ENCODE measurements around the gene FNDC11. TPM values are rescaled to one million over a fixed set of nuclear protein-coding genes. Genes with fewer than 3 reads are reported as not detected.

Gene FNDC11
- polyA plus RNA-seq, 4 donors, result 0.22 to 0.25 TPM; not detected in 2

GRCh38 chr20:63529861-63530787 is 23.8 kb upstream of the FNDC11 start:
- Histone ChIP-seq H3K9me3 (ENCODE audit: control insufficient read depth in 2 of 2, insufficient read depth in 1 of 2, low read depth in 1 of 2, low read length in 1 of 2) (no peaks in the 10 kb centered on the region), H3K27ac (ENCODE audit: low read depth in 1 of 3, low read length in 2 of 3) (peak overlapping the region in 1 of 3 donors; percentile 18), H3K27me3 (ENCODE audit: control insufficient read depth in 3 of 3, insufficient read depth in 3 of 3, low read length in 3 of 3) (peaks cover 0 to 9% (median 0%) of the 10 kb centered on the region in 3 donors), H3K36me3 (ENCODE audit: control insufficient read depth in 3 of 3, insufficient read depth in 2 of 3, low read depth in 1 of 3, low read length in 3 of 3) (no peaks in the 10 kb centered on the region), H3K4me3 (ENCODE audit: low read depth in 1 of 3, low read length in 3 of 3) (peak overlapping the region in 1 of 3 donors; percentile 36), H3K4me1 (ENCODE audit: control insufficient read depth in 3 of 3, insufficient read depth in 2 of 3, low read depth in 1 of 3, low read length in 2 of 3) (peaks cover 0 to 21% (median 0%) of the 10 kb centered on the region in 3 donors)
- WGBS, 3 donors, result 42 to 69% (median 58%) methylated on average over 31 to 39 of the region's 39 CpGs
- FAIRE-seq (no peak), DNase-seq (peak in 1 of 2 donors; percentile 23)

- DNase-seq (peak; percentile 73 to 93), FAIRE-seq (no peak)
- no peaks in the 10 kb centered on the region for H3K36me3 ChIP-seq (ENCODE audit: control insufficient read depth in 3 of 3, insufficient read depth in 2 of 3, low read depth in 1 of 3, low read length in 3 of 3)
- H3K9me3 ChIP-seq (ENCODE audit: control insufficient read depth in 2 of 2, insufficient read depth in 1 of 2, low read depth in 1 of 2, low read length in 1 of 2), result no peaks in the 10 kb centered on the region
- peak overlapping the region in 1 of 3 donors; percentile 18 for H3K27ac ChIP-seq (ENCODE audit: low read depth in 1 of 3, low read length in 2 of 3)
- H3K27me3 ChIP-seq (ENCODE audit: control insufficient read depth in 3 of 3, insufficient read depth in 3 of 3, low read length in 3 of 3), result peaks cover 0 to 12% (median 0%) of the 10 kb centered on the region in 3 donors
- WGBS, 3 donors, result 12 to 51% (median 35%) methylated on average over 14 of the region's 14 CpGs
- H3K4me3 ChIP-seq (ENCODE audit: low read depth in 1 of 3, low read length in 3 of 3), result peak overlapping the region in 1 of 3 donors; percentile 36
- H3K4me1 ChIP-seq (ENCODE audit: control insufficient read depth in 3 of 3, insufficient read depth in 2 of 3, low read depth in 1 of 3, low read length in 2 of 3), result peaks cover 0 to 25% (median 0%) of the 10 kb centered on the region in 3 donors
These were observed 23.2 kb upstream of the FNDC11 start for GRCh38 chr20:63530788-63531160.

GRCh38 chr20:63531686-63532448 is 22.1 kb upstream of the FNDC11 start:
- Histone ChIP-seq H3K4me1 (ENCODE audit: control insufficient read depth in 3 of 3, insufficient read depth in 2 of 3, low read depth in 1 of 3, low read length in 2 of 3) (peaks cover 0 to 25% (median 0%) of the 10 kb centered on the region in 3 donors), H3K9me3 (ENCODE audit: control insufficient read depth in 2 of 2, insufficient read depth in 1 of 2, low read depth in 1 of 2, low read length in 1 of 2) (no peaks in the 10 kb centered on the region), H3K27me3 (ENCODE audit: control insufficient read depth in 3 of 3, insufficient read depth in 3 of 3, low read length in 3 of 3) (peaks cover 0 to 12% (median 0%) of the 10 kb centered on the region in 3 donors), H3K27ac (ENCODE audit: low read depth in 1 of 3, low read length in 2 of 3) (no peak overlapping the region), H3K36me3 (ENCODE audit: control insufficient read depth in 3 of 3, insufficient read depth in 2 of 3, low read depth in 1 of 3, low read length in 3 of 3) (no peaks in the 10 kb centered on the region), H3K4me3 (ENCODE audit: low read depth in 1 of 3, low read length in 3 of 3) (no peak overlapping the region)
- WGBS, 3 donors, result 84 to 86% (median 84%) methylated on average over 27 of the region's 27 CpGs
- DNase-seq, result no peak
- FAIRE-seq, result no peak

GRCh38 chr20:63532449-63532971 is 21.4 kb upstream of the FNDC11 start:
- H3K27ac ChIP-seq (ENCODE audit: low read depth in 1 of 3, low read length in 2 of 3), result no peak overlapping the region
- 79 to 86% (median 80%) methylated on average over 22 to 24 of the region's 24 CpGs for WGBS, 3 donors
- FAIRE-seq (no peak), DNase-seq (no peak)
- H3K4me1 ChIP-seq (ENCODE audit: control insufficient read depth in 3 of 3, insufficient read depth in 2 of 3, low read depth in 1 of 3, low read length in 2 of 3), result peaks cover 0 to 30% (median 0%) of the 10 kb centered on the region in 3 donors
- no peaks in the 10 kb centered on the region for H3K9me3 ChIP-seq (ENCODE audit: control insufficient read depth in 2 of 2, insufficient read depth in 1 of 2, low read depth in 1 of 2, low read length in 1 of 2)
- no peaks in the 10 kb centered on the region for H3K36me3 ChIP-seq (ENCODE audit: control insufficient read depth in 3 of 3, insufficient read depth in 2 of 3, low read depth in 1 of 3, low read length in 3 of 3)
- H3K4me3 ChIP-seq (ENCODE audit: low read depth in 1 of 3, low read length in 3 of 3), result no peak overlapping the region
- peaks cover 0 to 12% (median 0%) of the 10 kb centered on the region in 3 donors for H3K27me3 ChIP-seq (ENCODE audit: control insufficient read depth in 3 of 3, insufficient read depth in 3 of 3, low read length in 3 of 3)

- Histone ChIP-seq H3K36me3 (ENCODE audit: control insufficient read depth in 3 of 3, insufficient read depth in 2 of 3, low read depth in 1 of 3, low read length in 3 of 3) (no peaks in the 10 kb centered on the region), H3K4me3 (ENCODE audit: low read depth in 1 of 3, low read length in 3 of 3) (no peak overlapping the region), H3K27me3 (ENCODE audit: control insufficient read depth in 3 of 3, insufficient read depth in 3 of 3, low read length in 3 of 3) (peaks cover 0 to 12% (median 0%) of the 10 kb centered on the region in 3 donors), H3K4me1 (ENCODE audit: control insufficient read depth in 3 of 3, insufficient read depth in 2 of 3, low read depth in 1 of 3, low read length in 2 of 3) (peaks cover 0 to 33% (median under 1%) of the 10 kb centered on the region in 3 donors), H3K27ac (ENCODE audit: low read depth in 1 of 3, low read length in 2 of 3) (peak overlapping the region in 1 of 3 donors; percentile 97), H3K9me3 (ENCODE audit: control insufficient read depth in 2 of 2, insufficient read depth in 1 of 2, low read depth in 1 of 2, low read length in 1 of 2) (no peaks in the 10 kb centered on the region)
- DNase-seq (no peak), FAIRE-seq (no peak)
- WGBS, 3 donors, result 79 to 84% (median 82%) methylated on average over 12 to 14 of the region's 14 CpGs
These were observed 20.6 kb upstream of the FNDC11 start for GRCh38 chr20:63533388-63533787.

- WGBS, 3 donors, result 14 to 62% (median 44%) methylated on average over 26 to 28 of the region's 28 CpGs
- DNase-seq (peak in 1 of 2 donors; percentile 75), FAIRE-seq (no peak)
- peak overlapping the region in 1 of 3 donors; percentile 2 for H3K4me3 ChIP-seq (ENCODE audit: low read depth in 1 of 3, low read length in 3 of 3)
- peaks cover 0 to 33% (median 2%) of the 10 kb centered on the region in 3 donors for H3K4me1 ChIP-seq (ENCODE audit: control insufficient read depth in 3 of 3, insufficient read depth in 2 of 3, low read depth in 1 of 3, low read length in 2 of 3)
- H3K27ac ChIP-seq (ENCODE audit: low read depth in 1 of 3, low read length in 2 of 3), result peak overlapping the region in 2 of 3 donors; percentile 52 to 97
- no peaks in the 10 kb centered on the region for H3K9me3 ChIP-seq (ENCODE audit: control insufficient read depth in 2 of 2, insufficient read depth in 1 of 2, low read depth in 1 of 2, low read length in 1 of 2)
- H3K27me3 ChIP-seq (ENCODE audit: control insufficient read depth in 3 of 3, insufficient read depth in 3 of 3, low read length in 3 of 3), result peaks cover 0 to 12% (median 0%) of the 10 kb centered on the region in 3 donors
- no peaks in the 10 kb centered on the region for H3K36me3 ChIP-seq (ENCODE audit: control insufficient read depth in 3 of 3, insufficient read depth in 2 of 3, low read depth in 1 of 3, low read length in 3 of 3)
These were observed 20.0 kb upstream of the FNDC11 start for GRCh38 chr20:63533871-63534393.

GRCh38 chr20:63534427-63534830 is 19.5 kb upstream of the FNDC11 start:
- peak overlapping the region in 1 of 3 donors; percentile 2 for H3K4me3 ChIP-seq (ENCODE audit: low read depth in 1 of 3, low read length in 3 of 3)
- 16 to 59% (median 35%) methylated on average over 11 to 12 of the region's 12 CpGs for WGBS, 3 donors
- DNase-seq, result no peak
- peak overlapping the region in 2 of 3 donors; percentile 52 to 97 for H3K27ac ChIP-seq (ENCODE audit: low read depth in 1 of 3, low read length in 2 of 3)
- no peaks in the 10 kb centered on the region for H3K9me3 ChIP-seq (ENCODE audit: control insufficient read depth in 2 of 2, insufficient read depth in 1 of 2, low read depth in 1 of 2, low read length in 1 of 2)
- peaks cover 0 to 33% (median 2%) of the 10 kb centered on the region in 3 donors for H3K4me1 ChIP-seq (ENCODE audit: control insufficient read depth in 3 of 3, insufficient read depth in 2 of 3, low read depth in 1 of 3, low read length in 2 of 3)
- FAIRE-seq, result no peak
- H3K36me3 ChIP-seq (ENCODE audit: control insufficient read depth in 3 of 3, insufficient read depth in 2 of 3, low read depth in 1 of 3, low read length in 3 of 3), result no peaks in the 10 kb centered on the region
- peaks cover 0 to 9% (median 0%) of the 10 kb centered on the region in 3 donors for H3K27me3 ChIP-seq (ENCODE audit: control insufficient read depth in 3 of 3, insufficient read depth in 3 of 3, low read length in 3 of 3)
